ENCODE data around the gene IL23R.

GRCh38 chr1:67193704-67194103 is 27.4 kb downstream of the IL23R start:
- TF ChIP-seq, protein P1, sequence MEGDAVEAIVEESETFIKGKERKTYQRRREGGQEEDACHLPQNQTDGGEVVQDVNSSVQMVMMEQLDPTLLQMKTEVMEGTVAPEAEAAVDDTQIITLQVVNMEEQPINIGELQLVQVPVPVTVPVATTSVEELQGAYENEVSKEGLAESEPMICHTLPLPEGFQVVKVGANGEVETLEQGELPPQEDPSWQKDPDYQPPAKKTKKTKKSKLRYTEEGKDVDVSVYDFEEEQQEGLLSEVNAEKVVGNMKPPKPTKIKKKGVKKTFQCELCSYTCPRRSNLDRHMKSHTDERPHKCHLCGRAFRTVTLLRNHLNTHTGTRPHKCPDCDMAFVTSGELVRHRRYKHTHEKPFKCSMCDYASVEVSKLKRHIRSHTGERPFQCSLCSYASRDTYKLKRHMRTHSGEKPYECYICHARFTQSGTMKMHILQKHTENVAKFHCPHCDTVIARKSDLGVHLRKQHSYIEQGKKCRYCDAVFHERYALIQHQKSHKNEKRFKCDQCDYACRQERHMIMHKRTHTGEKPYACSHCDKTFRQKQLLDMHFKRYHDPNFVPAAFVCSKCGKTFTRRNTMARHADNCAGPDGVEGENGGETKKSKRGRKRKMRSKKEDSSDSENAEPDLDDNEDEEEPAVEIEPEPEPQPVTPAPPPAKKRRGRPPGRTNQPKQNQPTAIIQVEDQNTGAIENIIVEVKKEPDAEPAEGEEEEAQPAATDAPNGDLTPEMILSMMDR (IDR thresholded peaks at IDR 0.05) = no peak
- TF ChIP-seq POLR2A (IDR thresholded peaks at IDR 0.05) = no peak
